ENCODE data around the gene THBS1. TPM values are rescaled to one million over a fixed set of nuclear protein-coding genes. Genes with fewer than 3 reads are reported as not detected.
A peak's percentile ranks its signal among the peaks of the same experiment; 100 is the strongest.

Gene THBS1
- total and polyA plus RNA-seq, 3 experiments from 2014 or later, result 0.72 to 6.9 (median 6.6) TPM

DNA sequence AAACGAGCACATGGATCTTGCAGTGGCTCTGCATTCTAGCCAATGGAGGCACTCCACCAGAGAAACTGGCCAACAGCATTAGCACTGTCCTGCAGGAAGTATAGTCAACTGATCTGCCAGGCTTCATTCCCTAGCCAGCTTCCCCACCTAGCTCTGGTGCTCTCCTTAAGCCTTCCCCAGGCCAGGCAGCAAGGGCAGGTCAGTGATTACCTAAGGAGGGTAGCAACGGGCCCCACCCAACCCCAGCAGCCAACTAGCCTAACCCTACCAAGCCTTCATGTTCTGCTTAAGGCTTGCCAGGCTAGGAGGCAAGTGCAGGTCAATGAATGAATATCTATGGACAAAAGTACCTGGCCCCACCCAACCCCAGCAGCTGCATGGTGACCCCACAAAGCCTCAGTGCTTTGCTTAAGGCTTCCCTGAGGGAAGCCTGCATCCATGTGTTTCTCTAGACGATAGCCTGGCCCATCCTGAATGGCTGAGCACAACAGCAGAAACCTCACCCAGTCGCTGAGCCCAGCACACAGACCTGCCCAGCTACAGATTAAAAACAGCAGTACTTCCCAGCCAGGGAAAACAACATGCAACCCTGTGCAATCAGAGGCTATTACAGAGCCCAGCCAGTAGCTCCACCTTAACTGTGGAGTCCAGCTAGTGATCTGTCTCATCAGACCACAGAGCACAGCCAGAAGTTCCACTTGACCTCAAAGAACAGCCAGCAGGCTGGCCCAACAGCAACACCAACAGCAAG is 28.5 kb downstream of the THBS1 start:
- Mint-ChIP-seq H3K27me3 (no peaks in the 10 kb centered on the region), H3K36me3 (peaks cover 8 to 59% (median 10%) of the 10 kb centered on the region in 3 donors), H3K27ac (peak overlapping the region in 1 of 8 donors; percentile 38)

DNA sequence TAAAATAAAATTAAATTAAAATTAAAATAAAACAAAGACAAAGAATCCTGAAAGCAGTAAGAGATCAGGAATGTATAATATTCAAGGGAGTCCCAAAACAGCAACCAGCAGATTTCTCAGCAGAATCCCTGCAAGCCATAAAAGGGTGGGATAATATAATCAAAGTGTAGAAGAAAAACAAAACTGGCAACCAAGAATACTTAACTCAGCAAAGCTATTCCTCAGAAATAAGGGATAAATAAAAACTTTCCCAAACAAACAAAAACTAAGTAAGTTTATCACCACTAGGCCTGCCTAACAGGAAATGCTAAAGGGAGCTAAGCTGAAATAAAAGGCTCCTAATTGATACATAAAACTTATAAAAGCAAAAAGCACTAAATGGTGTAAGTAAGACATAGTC is 29.8 kb downstream of the THBS1 start:
- Histone ChIP-seq H3K27me3 (ENCODE audit: insufficient read depth, low read length, poor library complexity, severe bottlenecking) (no peaks in the 10 kb centered on the region), H3K4me3 (ENCODE audit: low read length) (no peak overlapping the region), H3K36me3 (ENCODE audit: insufficient read depth, low read length) (no peaks in the 10 kb centered on the region), H3K4me1 (ENCODE audit: insufficient read depth, low read length) (no peaks in the 10 kb centered on the region), H3K27ac (ENCODE audit: low read depth, low read length) (no peak overlapping the region), H3K9me3 (ENCODE audit: low read length) (peaks cover 9% of the 10 kb centered on the region)
- no peak for DNase-seq
- H3K9me3 Mint-ChIP-seq, result peaks cover 29 to 57% (median 36%) of the 10 kb centered on the region in 5 donors
- no peak overlapping the region for H3K4me3 Mint-ChIP-seq
- H3K4me1 Mint-ChIP-seq, result peaks cover 11 to 14% (median 13%) of the 10 kb centered on the region in 3 donors
- no peaks in the 10 kb centered on the region for H3K27me3 Mint-ChIP-seq
- ChIA-PET CTCF (interaction anchor here (1.1 to 1.4 kb wide), 3 partner anchors 11 to 14 kb away, joined by 3 to 4 read pairs (median 3); no protein-coding TSS in a partner anchor), POLR2A (interaction anchor here (0.7 to 2.5 kb wide), 2 partner anchors 13 to 202 kb away, joined by 3 to 13 read pairs; no protein-coding TSS in a partner anchor)
- H3K27ac Mint-ChIP-seq, result no peak overlapping the region
- H3K36me3 Mint-ChIP-seq, result peaks cover 8 to 66% (median 12%) of the 10 kb centered on the region in 3 donors

More for the DNA sequence above, 28.5 kb downstream of the THBS1 start:
- H3K4me1 Mint-ChIP-seq, result peaks cover 11 to 17% (median 12%) of the 10 kb centered on the region in 3 donors
- Histone ChIP-seq H3K27me3 (ENCODE audit: insufficient read depth, low read length, poor library complexity, severe bottlenecking) (no peaks in the 10 kb centered on the region), H3K4me1 (ENCODE audit: insufficient read depth, low read length) (no peaks in the 10 kb centered on the region), H3K27ac (ENCODE audit: low read depth, low read length) (no peak overlapping the region), H3K9me3 (ENCODE audit: low read length) (peaks cover 9% of the 10 kb centered on the region), H3K4me3 (ENCODE audit: low read length) (no peak overlapping the region), H3K36me3 (ENCODE audit: insufficient read depth, low read length) (no peaks in the 10 kb centered on the region)
- no peak overlapping the region for H3K4me3 Mint-ChIP-seq
- CTCF ChIA-PET, result interaction anchor here (1.0 to 2.1 kb wide), 4 partner anchors 14 to 77 kb away, joined by 3 to 7 read pairs (median 4); partner anchors contain the start of gene THBS1
- peaks cover 23 to 57% (median 36%) of the 10 kb centered on the region in 5 donors for H3K9me3 Mint-ChIP-seq
- POLR2A ChIA-PET, result interaction anchor here (2.5 kb wide), 1 partner anchor 14 kb away, joined by 13 read pairs; no protein-coding TSS in a partner anchor
- no peak for DNase-seq

DNA sequence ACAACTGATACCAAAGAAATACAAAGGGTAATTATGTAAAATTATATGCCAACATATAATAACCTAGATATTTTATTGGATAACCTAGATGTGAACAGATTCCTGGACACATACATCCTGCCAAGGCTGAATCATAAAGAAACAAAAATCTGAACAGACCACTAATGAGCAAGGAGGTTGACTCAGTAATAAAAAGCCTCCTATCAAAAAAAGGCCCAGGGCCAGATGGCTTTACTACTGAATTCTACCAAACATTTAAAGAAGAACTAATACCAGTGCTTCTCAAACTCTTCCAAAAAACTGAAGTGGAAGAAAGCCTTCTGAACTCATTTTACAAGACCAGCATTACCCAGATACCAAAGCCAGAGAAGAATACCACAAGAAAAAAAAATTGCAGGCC is 32.4 kb downstream of the THBS1 start:
- CTCF ChIA-PET, result no interaction called here
- DNase-seq, result no peak
- Mint-ChIP-seq H3K4me1 (peaks cover 9 to 13% (median 12%) of the 10 kb centered on the region in 3 donors), H3K4me3 (no peak overlapping the region), H3K27ac (no peak overlapping the region), H3K27me3 (no peaks in the 10 kb centered on the region), H3K9me3 (peaks cover 29 to 59% (median 36%) of the 10 kb centered on the region in 5 donors), H3K36me3 (peaks cover 10 to 69% (median 12%) of the 10 kb centered on the region in 3 donors)
- H3K36me3 ChIP-seq (ENCODE audit: insufficient read depth, low read length), result no peaks in the 10 kb centered on the region
- H3K4me1 ChIP-seq (ENCODE audit: insufficient read depth, low read length), result no peaks in the 10 kb centered on the region
- peaks cover 9% of the 10 kb centered on the region for H3K9me3 ChIP-seq (ENCODE audit: low read length)
- POLR2A ChIA-PET, result no interaction called here
- H3K27ac ChIP-seq (ENCODE audit: low read depth, low read length), result no peak overlapping the region
- H3K27me3 ChIP-seq (ENCODE audit: insufficient read depth, low read length, poor library complexity, severe bottlenecking), result no peaks in the 10 kb centered on the region
- no peak overlapping the region for H3K4me3 ChIP-seq (ENCODE audit: low read length)

DNA sequence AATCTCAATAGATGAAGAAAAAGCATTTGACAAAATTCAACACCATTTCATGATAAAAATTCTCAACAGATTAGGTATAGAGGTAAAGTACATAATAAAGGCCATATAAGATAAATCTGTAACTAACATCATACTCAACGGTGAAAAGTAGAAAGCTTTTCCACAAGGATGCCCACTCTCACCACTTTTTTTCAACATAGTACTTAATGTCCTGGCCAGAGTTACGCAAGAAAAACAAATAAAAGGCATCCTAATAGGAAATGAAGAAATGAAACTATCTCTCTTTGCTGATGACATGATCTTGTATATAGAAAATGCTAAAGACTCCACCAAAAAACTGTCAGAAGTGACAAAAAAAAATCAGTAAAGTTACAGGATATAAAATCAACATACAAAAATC is 33.0 kb downstream of the THBS1 start:
- H3K4me3 ChIP-seq (ENCODE audit: low read length), result no peak overlapping the region
- Mint-ChIP-seq H3K4me1 (peaks cover 3 to 7% (median 6%) of the 10 kb centered on the region in 3 donors), H3K27me3 (no peaks in the 10 kb centered on the region), H3K4me3 (no peak overlapping the region), H3K36me3 (peaks cover 10 to 69% (median 10%) of the 10 kb centered on the region in 3 donors), H3K9me3 (peaks cover 29 to 54% (median 32%) of the 10 kb centered on the region in 5 donors), H3K27ac (no peak overlapping the region)
- CTCF ChIA-PET, result no interaction called here
- no peaks in the 10 kb centered on the region for H3K4me1 ChIP-seq (ENCODE audit: insufficient read depth, low read length)
- DNase-seq, result no peak
- H3K27me3 ChIP-seq (ENCODE audit: insufficient read depth, low read length, poor library complexity, severe bottlenecking), result no peaks in the 10 kb centered on the region
- no peak overlapping the region for H3K27ac ChIP-seq (ENCODE audit: low read depth, low read length)
- no peaks in the 10 kb centered on the region for H3K36me3 ChIP-seq (ENCODE audit: insufficient read depth, low read length)
- peaks cover 9% of the 10 kb centered on the region for H3K9me3 ChIP-seq (ENCODE audit: low read length)
- POLR2A ChIA-PET, result no interaction called here

DNA sequence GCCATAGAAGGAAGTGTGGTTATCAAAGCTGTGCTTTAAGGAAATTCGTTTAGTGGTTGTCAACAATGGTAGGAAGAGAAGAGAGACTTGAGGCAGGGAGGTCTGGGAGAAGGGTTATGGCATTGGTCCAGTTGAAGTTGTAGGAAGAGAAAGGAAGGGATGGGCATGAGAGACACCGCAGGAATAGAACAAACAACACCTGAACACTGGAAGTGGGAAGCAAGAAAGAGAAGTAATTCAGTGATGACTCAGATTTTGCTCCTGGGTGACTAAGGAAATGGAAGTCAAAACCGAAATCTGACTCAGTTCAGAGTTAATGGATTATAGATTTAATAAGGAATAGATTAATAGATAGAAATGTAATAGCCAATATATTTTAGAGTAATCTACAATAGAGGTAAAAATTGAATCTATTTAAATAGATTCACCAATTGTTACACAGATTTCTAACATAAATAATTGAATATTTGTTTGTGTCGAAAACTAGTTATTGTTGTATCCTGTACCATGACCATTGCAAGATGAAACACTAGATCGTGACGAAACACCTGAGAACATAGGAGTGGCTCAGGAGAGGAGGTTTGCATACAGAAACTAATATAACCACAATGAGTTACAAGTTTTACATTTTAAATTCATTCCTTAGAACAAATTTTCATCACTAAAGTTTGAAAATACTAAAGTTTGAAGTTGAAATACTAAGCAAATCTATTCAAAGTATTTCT is 36.0 kb downstream of the THBS1 start:
- no peak overlapping the region for H3K4me3 ChIP-seq (ENCODE audit: low read length)
- Mint-ChIP-seq H3K27ac (peak overlapping the region in 3 of 8 donors; percentile 1 to 26 (median 7)), H3K4me3 (no peak overlapping the region), H3K36me3 (peaks cover 4 to 54% (median 8%) of the 10 kb centered on the region in 3 donors), H3K27me3 (no peaks in the 10 kb centered on the region), H3K9me3 (peaks cover 18 to 27% (median 22%) of the 10 kb centered on the region in 5 donors), H3K4me1 (peaks cover 13 to 18% (median 15%) of the 10 kb centered on the region in 3 donors)
- no peaks in the 10 kb centered on the region for H3K9me3 ChIP-seq (ENCODE audit: low read length)
- DNase-seq, result no peak
- H3K36me3 ChIP-seq (ENCODE audit: insufficient read depth, low read length), result no peaks in the 10 kb centered on the region
- no peaks in the 10 kb centered on the region for H3K27me3 ChIP-seq (ENCODE audit: insufficient read depth, low read length, poor library complexity, severe bottlenecking)
- H3K27ac ChIP-seq (ENCODE audit: low read depth, low read length), result no peak overlapping the region
- H3K4me1 ChIP-seq (ENCODE audit: insufficient read depth, low read length), result no peaks in the 10 kb centered on the region
- ChIA-PET CTCF (interaction anchor here (0.8 kb wide), 1 partner anchor 8 kb away, joined by 3 read pairs; no protein-coding TSS in a partner anchor), POLR2A (no interaction called here)

DNA sequence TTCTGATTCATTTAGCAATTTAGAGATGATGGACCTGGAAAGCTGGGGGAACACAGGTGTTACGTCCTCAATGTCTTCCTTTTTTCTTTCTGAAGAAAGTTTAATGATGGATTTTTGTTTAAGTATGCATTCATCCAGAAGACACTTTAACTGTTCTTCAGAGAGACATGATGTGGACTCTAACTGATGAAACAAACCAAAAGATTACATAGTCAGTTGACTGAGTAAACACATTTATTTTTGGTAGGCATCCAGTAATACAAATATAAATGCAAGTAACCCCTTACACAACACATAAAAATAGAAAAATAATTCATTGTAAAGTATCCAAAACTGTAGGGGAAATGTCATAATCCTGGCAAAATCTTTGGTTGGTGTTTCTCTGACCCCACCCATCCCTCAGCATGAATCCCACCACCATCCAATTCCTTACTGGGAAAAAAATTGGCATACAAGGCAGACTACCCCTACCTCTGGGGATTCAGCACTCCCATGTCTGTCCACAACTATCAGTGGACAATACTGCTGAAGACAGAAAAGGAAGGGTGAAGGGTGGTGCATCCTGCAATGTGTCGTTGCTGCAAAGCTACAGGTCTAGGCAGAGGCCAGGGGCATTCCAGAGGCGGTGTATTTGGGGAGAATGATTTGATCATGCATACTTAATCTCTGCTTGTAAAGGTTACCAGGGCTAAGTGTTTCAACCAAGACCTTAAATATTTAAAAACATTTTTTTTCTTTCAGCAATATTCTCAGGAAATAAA is 37.4 kb downstream of the THBS1 start:
- Mint-ChIP-seq H3K4me1 (peaks cover 26 to 32% (median 28%) of the 10 kb centered on the region in 3 donors), H3K27me3 (no peaks in the 10 kb centered on the region), H3K36me3 (peaks cover 2 to 46% (median 2%) of the 10 kb centered on the region in 3 donors), H3K4me3 (no peak overlapping the region), H3K9me3 (peaks cover 10 to 15% (median 15%) of the 10 kb centered on the region in 5 donors), H3K27ac (peak overlapping the region in 1 of 8 donors; percentile 58)
- Histone ChIP-seq H3K27ac (ENCODE audit: low read depth, low read length) (no peak overlapping the region), H3K9me3 (ENCODE audit: low read length) (no peaks in the 10 kb centered on the region), H3K36me3 (ENCODE audit: insufficient read depth, low read length) (no peaks in the 10 kb centered on the region), H3K4me1 (ENCODE audit: insufficient read depth, low read length) (peaks cover 11% of the 10 kb centered on the region), H3K4me3 (ENCODE audit: low read length) (no peak overlapping the region), H3K27me3 (ENCODE audit: insufficient read depth, low read length, poor library complexity, severe bottlenecking) (no peaks in the 10 kb centered on the region)
- no peak for DNase-seq
- ChIA-PET CTCF (interaction anchor here (0.8 kb wide), 1 partner anchor 25 kb away, joined by 4 read pairs; no protein-coding TSS in a partner anchor), POLR2A (interaction anchor here (0.6 kb wide), 1 partner anchor 11 kb away, joined by 3 read pairs; no protein-coding TSS in a partner anchor)

DNA sequence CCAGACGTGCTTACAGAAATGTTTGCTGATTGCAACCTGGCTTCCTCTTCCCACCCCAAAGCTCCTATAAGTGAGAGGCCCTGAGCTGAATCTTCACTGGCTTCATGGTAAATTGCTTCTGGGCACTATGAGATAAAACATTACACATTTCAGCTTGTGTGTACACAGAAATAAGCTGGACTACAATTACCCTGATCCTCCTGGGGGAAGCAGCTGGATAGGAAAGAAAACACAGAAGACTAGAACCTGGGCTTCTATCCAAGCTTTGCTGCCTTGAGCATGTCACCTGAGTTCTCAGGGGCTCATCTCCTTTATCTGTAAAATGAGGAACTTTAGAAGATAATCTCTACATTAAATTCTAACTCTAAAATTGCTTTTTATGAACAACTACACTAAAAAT is 40.3 kb downstream of the THBS1 start:
- Mint-ChIP-seq H3K27ac (peak overlapping the region in 4 of 8 donors; percentile 48 to 81 (median 68)), H3K27me3 (peaks cover 0 to 2% of the 10 kb centered on the region in 2 donors), H3K4me1 (peaks cover 55 to 62% (median 56%) of the 10 kb centered on the region in 3 donors), H3K9me3 (peaks cover 0 to 5% (median 3%) of the 10 kb centered on the region in 5 donors), H3K36me3 (peaks cover 2 to 26% (median 3%) of the 10 kb centered on the region in 3 donors), H3K4me3 (no peak overlapping the region)
- Histone ChIP-seq H3K27ac (ENCODE audit: low read depth, low read length) (no peak overlapping the region), H3K36me3 (ENCODE audit: insufficient read depth, low read length) (no peaks in the 10 kb centered on the region), H3K9me3 (ENCODE audit: low read length) (no peaks in the 10 kb centered on the region), H3K27me3 (ENCODE audit: insufficient read depth, low read length, poor library complexity, severe bottlenecking) (no peaks in the 10 kb centered on the region), H3K4me3 (ENCODE audit: low read length) (no peak overlapping the region), H3K4me1 (ENCODE audit: insufficient read depth, low read length) (peaks cover 39% of the 10 kb centered on the region)
- ChIA-PET CTCF (interaction anchor here (1.1 to 5.4 kb wide), 7 partner anchors 14 to 136 kb away, joined by 4 to 38 read pairs (median 5); partner anchors contain the start of gene THBS1), POLR2A (interaction anchor here (0.5 kb wide), 1 partner anchor 110 kb away, joined by 3 read pairs; no protein-coding TSS in a partner anchor)
- no peak for DNase-seq
